SKM-1 treated with dmso at 0.1 percent for 144 hours (cell line): ENCODE measurements around the gene MAP3K9.
A peak's percentile ranks its signal among the peaks of the same experiment; 100 is the strongest.
"Not testable (repeated sequence)": the region's sequence is repeated elsewhere in the genome, so short reads cannot be mapped to it uniquely, and the experiment has no call there.

Experiments used
- DNase-seq: peaks from one replicate; lab custom pipeline; 2025; ENCODE audit not compliant: unreplicated experiment; lab: John Stamatoyannopoulos, UW

MAP3K9 gene

DNA sequence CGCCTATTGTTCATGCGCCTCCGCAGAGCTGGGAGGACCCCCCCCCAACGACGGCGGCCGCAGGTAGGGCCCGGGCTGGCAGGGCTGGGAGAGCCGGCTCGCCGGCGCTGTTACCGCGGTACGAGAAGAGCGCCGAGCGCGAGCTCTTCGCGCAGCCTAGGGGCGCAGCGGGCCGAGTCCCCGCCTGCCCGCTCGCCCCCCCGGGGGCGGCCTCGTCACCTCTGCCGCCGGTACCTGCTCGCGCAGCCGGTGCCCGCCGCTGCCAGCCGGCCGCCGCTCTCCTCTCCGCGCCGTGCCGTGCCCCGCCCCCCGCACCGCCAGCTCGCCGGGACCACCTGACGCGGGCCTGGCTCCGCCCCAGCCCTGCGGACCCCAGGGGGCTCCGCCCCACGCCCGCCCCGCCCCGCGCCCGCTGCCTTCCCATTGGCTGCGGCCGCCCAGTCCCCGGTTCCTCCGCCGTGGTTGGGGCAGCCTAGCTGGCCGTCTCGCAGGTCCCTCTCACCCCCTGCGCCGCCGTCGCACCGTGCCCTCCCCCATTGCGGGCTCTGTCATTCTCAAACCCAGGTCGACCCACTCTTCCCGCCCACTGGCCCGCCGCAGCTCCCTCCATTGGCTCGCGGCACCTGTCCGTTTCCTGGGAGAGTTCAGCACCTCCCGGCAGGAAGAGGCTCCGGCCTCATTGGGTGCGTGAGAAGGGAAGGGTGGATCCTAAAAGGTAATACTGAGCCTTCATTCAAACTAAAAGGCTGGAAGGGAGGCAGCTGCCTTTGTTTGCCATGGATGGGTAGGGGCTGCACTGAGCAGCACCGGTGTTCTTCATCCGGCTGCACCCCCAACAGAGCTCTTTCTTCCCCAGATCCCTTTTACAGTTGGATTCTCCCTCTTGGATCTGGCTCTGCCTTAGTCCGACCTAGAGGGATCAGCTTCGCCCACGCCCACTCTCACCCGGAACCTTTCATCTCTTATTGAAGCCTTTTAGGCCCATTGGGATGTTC lies at the start of gene MAP3K9:
Gene MAP3K9, minus strand, starts transcription at position 289 of the 995 bp plus-strand sequence. CDS start 342 bp downstream, outside the sequence.
- peak; percentile 65 for DNase-seq

DNA sequence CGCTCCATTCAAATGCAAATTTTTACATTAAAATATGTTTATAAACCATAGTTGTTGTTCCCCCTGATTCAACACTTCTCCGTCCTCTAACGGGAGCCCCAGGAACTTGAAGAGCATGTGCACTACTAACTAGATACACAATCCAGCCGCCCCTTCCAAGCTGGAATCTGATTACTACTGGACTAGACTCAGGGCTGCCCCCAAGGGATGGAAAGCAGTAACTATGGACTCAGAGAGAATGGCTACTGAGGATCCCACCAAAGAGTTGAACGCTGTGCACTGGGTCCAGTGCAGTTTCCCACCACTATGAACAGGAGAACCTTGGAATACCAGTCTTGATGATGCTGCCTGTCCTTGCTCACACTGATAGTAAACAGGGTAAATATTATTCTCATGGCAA lies 49.3 kb upstream of the MAP3K9 start:
- no peak for DNase-seq

DNA sequence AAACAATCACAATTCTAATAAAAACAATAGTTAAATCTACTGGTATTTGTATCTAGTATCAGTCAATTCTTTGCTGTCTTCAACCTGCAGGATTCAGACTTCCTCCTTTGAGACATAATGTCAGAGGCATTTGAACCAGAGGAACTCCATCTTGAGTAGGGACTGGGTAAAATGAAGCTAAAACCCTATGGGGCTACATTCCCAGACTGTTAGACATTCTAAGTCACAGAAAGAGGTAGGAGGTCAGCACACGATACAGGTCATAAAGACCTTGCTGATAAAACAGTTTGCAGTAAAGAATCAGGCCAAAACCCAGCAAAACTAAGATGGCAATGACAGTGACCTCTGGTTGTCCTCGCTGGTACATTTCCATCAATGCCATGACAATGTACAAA lies 48.2 kb upstream of the MAP3K9 start:
- DNase-seq = no peak

DNA sequence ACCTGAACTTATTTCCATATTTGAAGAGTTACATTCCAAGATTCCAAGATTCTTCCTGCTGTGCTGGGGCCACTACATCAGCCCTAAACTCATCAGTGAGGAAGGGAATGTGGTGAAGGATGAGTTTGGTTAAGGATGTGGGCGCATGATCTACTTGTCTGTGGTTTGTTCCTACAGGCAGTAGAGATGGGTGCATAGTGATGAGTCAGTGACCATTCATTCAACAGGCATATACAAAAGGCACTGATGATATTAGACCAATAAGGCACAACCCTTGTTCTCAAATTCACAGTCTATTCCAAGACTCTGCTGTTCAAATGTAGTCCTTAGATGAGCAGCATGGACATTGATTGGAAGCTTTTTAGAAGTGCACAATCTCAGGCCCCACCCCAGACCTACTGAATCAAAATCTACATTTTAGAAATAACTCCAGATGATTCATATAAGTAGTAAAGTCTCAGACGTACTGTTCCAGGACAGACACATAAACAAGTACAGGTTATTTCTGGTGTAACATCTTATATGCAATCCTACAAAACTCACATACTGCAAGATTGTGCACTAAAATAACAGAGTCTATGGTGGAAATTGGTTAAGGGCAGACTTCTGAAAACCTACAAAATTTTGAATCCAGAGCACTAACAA lies 47.7 kb upstream of the MAP3K9 start:
- no peak for DNase-seq

DNA sequence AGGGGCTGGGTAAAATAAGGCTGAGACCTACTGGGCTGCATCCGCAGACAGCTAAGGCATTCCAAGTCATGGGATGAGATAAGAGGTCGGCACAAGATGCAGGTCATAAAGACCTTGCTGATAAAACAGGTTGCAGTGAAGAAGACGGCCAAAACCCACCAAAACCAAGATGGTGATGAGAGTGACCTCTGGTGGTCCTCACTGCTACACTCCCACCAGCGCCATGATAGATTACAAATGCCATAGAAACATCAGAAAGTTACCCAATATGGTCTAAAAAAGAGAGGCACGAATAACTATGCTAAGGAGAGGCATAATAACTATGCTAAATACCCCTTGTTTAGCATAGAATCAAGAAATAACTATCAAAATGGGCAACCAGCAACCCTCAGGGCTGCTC lies 46.2 kb upstream of the MAP3K9 start:
- no peak for DNase-seq

DNA sequence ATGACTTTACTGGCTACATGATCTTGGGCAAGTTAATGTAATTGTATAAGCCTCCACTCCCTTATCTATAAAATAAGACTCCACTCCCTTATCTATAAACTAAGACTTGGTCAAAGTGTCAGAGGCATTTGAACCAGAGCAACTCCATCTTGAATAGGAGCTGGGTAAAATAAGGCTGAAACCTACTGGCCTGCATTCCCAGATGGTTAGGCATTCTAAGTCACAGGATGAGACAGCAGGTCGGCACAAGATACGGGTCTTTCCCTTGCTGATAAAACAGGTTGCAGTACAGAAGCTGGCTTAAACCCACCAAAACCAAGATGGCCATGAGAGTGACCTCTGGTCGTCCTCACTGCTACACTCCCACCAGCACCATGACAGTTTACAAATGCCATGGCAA lies 44.3 kb upstream of the MAP3K9 start:
- DNase-seq = not testable (repeated sequence)

DNA sequence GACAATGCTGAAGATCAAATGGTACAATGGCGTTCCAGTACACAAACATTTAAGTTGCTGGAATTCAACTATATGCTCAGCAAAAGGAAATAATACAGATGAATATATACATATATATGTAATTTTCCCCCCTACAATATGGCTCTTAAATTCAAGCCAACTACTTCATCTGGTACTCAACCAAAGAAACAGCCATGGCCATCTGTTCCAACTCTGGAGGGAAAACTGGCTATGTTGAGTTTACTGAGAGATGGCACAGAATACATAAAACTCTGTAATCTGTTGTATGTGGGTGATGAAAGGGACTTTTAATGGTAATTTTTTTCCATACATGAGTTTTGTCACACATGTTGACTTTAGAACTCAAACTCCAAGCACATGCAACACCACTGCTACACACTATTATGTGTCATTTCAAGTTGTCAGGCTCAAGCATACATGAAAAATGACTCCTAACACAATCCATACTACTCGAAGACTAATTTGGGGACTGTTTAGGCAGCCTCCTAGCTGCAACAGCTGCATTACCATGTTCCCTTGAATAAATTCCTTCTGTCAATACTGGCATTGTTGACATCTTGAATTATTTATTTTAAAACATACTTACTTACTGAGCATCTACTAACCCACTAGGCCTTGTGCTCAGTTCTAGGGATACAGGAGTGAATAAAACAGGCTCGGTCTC lies 38.2 kb upstream of the MAP3K9 start:
- no peak for DNase-seq

DNA sequence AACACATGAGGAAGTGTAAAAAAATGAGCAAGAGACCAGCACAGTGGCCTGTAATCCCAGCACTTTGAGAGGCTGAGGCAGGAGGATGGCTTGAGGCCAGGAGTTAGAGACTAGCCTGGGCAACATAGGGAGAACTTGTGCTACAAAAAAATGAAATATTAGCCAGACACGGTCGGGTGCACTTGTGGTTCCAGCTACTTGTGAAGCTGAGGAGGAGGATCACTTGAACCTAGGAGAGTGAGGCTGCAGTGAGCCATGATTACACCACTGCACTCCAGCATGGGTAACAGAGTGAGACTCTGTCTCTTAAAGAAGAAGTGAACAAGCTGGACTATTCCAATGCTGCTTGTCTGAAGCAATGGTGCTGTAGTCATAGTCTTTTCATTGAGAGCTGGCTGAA lies 36.3 kb upstream of the MAP3K9 start:
- DNase-seq = no peak

DNA sequence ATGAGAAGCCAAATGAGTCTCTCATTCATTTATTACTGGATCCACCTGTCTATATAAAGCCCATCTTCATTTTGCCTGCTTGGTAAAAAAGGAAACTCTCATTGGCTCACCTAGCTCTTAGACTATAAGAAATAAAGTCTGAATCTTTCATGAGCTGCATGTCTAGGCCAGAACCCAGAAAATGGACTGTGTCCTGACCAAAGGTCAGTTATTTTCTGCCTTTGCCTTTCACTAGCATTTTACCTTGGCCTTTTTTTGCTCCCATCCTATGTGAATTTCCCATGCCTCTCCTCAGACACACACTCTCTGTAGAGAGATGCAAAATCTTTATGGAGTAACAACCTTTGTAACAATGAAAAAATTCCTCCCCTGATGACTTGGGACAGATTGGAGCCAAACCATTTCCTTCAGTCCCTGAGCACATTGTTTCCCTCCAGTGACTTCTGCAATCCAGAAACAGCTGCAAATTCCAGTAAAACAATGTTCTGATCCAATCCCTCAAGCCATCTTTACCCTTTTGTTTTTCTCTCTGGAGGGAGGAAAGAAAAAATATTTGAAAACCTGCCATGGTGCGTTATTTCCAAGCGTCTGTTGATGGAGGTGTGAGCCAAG lies 33.6 kb upstream of the MAP3K9 start:
- no peak for DNase-seq

DNA sequence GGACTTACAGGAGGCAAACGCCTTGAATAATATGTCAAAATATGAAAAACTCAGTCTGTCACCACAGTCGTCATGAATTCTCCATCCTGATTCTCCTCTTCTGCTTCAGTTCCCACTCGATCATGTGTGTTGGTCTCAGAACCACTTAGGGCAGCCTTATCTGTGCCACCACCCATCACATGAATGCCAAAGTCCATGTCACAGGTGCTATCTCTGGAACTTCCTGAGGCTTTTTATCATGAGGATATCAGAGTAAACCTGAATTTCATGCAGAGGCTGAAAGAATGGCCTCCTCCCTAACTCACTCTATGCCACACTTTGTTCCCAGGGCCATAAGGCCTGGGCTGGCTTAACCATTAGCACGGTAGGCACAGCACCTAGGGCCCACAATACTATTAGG lies 28.8 kb upstream of the MAP3K9 start:
- DNase-seq = no peak

DNA sequence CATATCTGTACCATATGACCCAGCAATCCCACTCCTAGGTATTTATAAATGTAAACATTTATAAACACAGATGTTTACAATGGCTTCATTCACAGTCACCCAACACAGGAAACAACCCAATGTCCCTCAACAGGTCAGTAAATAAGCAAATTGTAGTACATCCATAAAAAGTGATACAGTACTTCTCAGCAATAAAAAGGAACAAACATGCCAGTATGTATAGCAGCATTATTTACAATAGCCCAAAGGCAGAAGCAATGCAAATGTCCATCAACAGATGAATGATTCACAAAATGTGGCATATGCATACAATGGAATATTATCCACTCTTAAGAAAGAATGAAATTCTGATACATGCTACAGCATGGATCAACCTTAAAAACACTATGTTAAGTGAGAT lies 27.6 kb upstream of the MAP3K9 start:
- no peak for DNase-seq

DNA sequence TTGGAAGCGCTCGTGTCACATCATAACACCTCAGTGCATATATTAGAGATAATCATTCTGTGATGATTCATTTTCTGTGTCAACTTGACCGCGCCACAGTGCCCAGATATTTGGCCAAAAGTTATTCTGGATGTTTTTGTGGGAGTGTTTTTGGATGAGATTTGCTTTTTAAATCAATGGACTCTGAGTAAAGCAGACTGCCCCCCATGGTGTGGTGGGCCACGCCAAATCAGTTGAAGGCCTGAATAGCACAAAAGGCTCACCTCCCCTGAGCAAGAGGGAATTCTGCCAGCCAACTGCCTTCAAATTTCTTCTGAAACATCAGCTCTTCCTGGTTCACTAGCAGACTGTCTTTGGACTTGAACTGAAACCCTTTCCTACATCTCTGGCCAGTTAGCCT lies 24.6 kb upstream of the MAP3K9 start:
- DNase-seq = no peak

DNA sequence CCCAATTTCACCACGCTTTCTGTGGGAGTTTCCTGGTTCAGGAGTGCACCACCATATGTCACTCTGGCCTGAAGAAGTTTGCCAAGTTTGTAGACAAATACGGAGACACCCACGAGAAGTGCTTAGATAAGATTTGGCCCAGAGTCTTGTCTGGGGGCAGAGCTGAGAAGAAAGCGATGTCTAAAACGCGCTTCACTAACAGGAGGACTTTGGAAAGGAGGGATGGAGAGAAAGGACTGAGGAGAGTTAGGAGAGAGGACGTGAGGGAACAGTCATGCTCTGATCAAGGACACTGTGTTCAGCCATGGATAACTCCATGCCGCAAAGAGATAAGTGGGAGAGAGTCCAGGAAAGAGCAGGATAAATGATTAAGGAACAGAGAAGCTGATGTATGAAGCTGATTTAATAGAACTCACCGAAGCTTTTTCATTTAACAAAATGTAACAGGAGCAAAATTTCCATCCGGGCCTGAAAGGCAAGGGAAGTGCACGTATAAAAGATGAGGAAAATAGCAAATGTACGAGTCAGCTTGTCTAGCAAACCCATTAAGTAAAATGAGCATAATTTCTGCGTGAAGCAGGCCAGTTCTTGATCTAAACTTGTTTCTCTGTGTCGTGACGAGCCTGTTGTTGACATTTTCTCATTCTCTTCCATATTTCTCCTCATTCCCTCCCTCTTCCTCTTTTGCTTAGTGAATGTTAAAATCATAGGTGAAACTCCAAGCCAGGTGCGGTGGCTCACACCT lies 23.4 kb upstream of the MAP3K9 start:
- no peak for DNase-seq

DNA sequence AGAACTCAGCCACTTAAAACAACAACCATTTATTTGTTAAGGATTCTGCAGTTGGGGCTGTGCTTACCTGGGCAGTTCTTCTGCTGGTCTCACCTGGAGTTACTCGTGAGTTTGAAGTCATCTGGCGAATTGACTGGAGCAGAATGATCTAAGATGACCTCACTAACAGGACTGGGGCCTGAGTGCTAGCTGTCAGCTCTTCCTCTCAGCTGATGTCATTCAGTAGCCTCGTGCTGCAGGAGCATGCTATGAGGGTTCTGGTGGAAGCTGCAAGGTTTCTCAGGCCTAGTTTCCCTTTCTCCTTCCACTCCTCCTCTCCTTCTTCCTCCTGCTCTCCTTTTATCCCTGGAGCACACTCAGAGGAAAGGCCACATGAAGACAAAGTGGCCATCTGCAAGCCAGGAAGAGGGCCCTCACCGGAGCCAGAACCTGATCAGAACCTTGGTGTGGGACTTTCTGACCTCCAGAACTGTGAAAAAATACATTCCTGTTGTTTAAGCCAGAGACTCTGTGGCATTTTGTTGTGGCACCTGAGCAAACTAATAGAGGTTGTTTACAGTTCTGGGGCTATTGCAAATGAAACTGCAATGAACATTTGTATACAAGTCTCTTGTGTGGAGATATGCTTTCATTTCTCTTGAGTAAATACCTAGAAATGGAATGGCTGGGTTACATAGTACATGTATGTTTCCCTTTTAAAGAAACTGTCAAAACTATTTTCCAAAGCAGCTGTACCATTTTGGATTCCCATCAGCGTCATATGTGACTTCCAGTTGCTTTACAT lies 21.9 kb upstream of the MAP3K9 start:
- DNase-seq = no peak

DNA sequence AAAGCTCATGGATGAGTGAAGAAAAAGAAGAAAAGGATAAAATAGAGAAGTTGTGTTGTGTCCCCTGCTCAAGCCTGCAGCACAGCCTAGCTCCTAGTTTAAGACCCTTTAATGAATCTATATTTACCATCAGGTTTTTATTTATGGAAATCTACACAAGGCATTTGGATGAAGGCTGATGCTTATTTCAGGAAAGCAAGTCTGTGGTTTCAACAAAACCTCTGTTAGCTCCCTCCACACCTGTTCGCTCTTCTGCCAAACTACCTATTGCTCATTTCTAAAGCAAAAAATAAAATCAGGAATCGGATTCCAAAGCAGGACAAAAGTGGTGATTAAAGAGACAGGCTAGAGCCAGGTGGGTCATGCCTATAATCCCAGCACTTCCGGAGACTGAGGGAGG lies 18.9 kb upstream of the MAP3K9 start:
- no peak for DNase-seq

DNA sequence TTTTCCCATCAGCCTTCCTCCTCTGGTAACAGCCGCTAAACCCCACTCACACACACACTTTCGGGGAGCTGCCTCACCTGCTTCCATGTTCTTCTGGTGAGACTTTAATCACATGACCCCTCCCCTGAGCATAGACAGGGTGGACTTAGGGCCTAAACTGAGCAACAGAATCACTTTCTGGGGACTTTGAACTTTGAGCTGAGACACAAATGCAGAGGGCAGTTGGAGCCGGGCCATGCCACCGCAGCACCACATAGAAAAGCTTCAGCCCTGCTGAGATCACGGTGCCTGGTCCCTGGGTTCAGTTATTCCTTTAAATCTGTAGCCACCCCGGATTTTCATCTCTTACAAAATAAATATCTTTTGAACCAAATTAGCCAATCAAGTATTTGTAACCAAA lies 18.4 kb upstream of the MAP3K9 start:
- DNase-seq = no peak

DNA sequence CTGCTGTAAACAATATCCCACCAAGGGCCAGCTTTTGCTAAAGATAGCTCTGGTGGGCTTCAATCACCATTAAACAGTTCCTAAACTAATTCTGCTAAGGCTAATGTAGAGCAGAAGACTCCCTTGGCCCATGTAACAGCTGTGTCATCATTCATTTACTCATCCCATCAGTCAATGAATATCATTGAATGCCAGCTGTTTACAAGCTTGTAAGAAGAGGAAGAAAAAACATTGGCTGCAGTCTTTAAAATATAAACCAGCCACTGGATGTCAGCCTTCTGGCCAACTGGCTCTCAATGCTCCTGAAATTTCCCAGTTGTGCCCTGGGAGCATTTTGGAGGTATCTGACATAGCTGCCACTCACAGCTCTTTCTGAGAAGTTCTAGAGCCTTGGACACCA lies 18.0 kb upstream of the MAP3K9 start:
- no peak for DNase-seq

DNA sequence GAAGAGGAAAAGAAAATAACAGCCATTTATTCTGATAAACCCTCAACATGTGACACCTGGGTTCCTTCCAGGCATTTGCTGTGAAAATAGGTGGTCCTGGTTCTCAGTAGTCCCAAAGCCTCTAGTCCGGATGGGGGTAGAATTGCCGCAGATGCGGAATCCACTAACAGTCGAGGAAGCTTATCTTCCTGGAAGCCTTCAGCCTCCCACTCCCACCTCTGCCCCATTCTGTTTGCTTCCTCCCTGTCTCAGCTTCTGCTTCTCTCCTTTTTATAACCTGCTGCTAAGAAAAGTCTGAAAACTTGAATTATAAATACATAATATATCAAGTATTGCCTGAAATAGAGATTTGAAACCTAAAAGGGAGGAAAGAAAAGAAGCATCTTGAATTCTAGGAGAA lies 14.0 kb upstream of the MAP3K9 start:
- DNase-seq = no peak

DNA sequence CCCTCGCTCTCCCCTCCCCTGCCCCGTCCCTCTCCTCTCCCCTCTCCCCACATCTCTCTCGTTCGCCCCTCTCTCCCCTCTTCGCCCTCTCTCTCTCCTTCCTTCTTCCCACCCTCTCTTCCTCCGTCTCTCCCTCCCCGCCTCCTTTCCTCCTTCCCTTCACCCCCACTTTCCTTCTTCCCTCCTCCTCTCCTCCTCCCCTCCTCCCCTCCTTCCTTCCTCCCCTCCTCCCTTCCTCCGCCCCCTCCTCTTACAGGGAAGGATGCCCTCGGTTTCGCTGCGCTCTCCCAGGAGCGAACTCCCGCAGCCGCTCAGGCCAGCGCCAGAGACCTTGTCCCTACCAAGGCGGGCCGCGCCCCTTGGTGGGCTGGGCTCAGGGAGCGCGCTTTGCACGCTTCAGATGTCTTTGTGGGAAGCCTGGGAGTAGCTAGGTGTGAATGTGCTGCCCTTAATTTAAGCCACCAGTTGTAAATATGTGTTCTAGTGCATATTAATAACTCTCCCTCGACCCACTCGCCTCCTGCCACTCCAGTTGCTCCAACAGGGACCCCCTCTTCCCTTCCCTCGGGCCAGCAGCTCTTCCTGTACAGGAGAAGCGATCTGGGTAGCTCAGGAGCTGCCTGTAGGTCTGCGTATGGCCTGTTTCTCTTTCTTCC lies 13.3 kb upstream of the MAP3K9 start:
- no peak for DNase-seq
